ENCODE results near the gene TRIM9. TPM values are rescaled to one million over a fixed set of nuclear protein-coding genes. Genes with fewer than 3 reads are reported as not detected.

The TRIM9 gene
- total and polyA plus RNA-seq, 2 donors (not counting 1 experiment from before 2014, with no cell fraction given): 0.10 to 0.50 TPM

GRCh38 chr14:51035611-51036192 is 59.2 kb downstream of the TRIM9 start:
- Histone ChIP-seq H3K4me1 (ENCODE audit: control insufficient read depth, extremely low read depth, insufficient read depth, low read length) (no peaks in the 10 kb centered on the region), H3K27ac (ENCODE audit: insufficient read depth, low read length) (no peak overlapping the region), H4K20me1 (ENCODE audit: control insufficient read depth, extremely low read depth, insufficient read depth, low read length) (no peaks in the 10 kb centered on the region), H3K9me3 (ENCODE audit: control insufficient read depth, insufficient read depth, low read depth, low read length) (no peaks in the 10 kb centered on the region), H3K79me2 (ENCODE audit: control insufficient read depth, insufficient read depth, low read length) (no peaks in the 10 kb centered on the region), H2AFZ (ENCODE audit: low read length) (no peak overlapping the region), H3K4me3 (replicated peaks in 1 of 4; ENCODE audit: control extremely low read depth in 1 of 4, insufficient read depth in 1 of 4, low read depth in 3 of 4, low read length in 4 of 4) (no peak overlapping the region), H3K36me3 (ENCODE audit: control insufficient read depth, insufficient read depth, low read length) (no peaks in the 10 kb centered on the region), H3K4me2 (ENCODE audit: extremely low read depth, insufficient read depth, low read length) (no peak overlapping the region), H3K9ac (ENCODE audit: insufficient read depth, low read length) (no peak overlapping the region), H3K27me3 (ENCODE audit: control insufficient read depth, insufficient read depth, low read length) (peaks cover 4% of the 10 kb centered on the region)
- TF ChIP-seq, protein P1, sequence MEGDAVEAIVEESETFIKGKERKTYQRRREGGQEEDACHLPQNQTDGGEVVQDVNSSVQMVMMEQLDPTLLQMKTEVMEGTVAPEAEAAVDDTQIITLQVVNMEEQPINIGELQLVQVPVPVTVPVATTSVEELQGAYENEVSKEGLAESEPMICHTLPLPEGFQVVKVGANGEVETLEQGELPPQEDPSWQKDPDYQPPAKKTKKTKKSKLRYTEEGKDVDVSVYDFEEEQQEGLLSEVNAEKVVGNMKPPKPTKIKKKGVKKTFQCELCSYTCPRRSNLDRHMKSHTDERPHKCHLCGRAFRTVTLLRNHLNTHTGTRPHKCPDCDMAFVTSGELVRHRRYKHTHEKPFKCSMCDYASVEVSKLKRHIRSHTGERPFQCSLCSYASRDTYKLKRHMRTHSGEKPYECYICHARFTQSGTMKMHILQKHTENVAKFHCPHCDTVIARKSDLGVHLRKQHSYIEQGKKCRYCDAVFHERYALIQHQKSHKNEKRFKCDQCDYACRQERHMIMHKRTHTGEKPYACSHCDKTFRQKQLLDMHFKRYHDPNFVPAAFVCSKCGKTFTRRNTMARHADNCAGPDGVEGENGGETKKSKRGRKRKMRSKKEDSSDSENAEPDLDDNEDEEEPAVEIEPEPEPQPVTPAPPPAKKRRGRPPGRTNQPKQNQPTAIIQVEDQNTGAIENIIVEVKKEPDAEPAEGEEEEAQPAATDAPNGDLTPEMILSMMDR (conservative IDR thresholded peaks at IDR 0.05 in 1 of 2, IDR thresholded peaks at IDR 0.05 in 1 of 2; ENCODE audit: low read depth in 1 of 2, low read length in 2 of 2): no peak
- TF ChIP-seq EZH2 (IDR thresholded peaks at IDR 0.05; ENCODE audit: low read length, missing control alignments): no peak
- peak in 1 of 2 donors; percentile 26 for DNase-seq (ENCODE audit: low read depth in 2 of 2)

- H3K4me2 ChIP-seq (ENCODE audit: extremely low read depth, insufficient read depth, low read length): no peak overlapping the region
- no peak overlapping the region for H3K9ac ChIP-seq (ENCODE audit: insufficient read depth, low read length)
- H3K27ac ChIP-seq (ENCODE audit: insufficient read depth, low read length): no peak overlapping the region
- H3K79me2 ChIP-seq (ENCODE audit: control insufficient read depth, insufficient read depth, low read length): no peaks in the 10 kb centered on the region
- no peaks in the 10 kb centered on the region for H3K27me3 ChIP-seq (ENCODE audit: control insufficient read depth, insufficient read depth, low read length)
- no peak overlapping the region for H2AFZ ChIP-seq (ENCODE audit: low read length)
- H3K36me3 ChIP-seq (ENCODE audit: control insufficient read depth, insufficient read depth, low read length): no peaks in the 10 kb centered on the region
- no peak overlapping the region for H3K4me3 ChIP-seq (replicated peaks in 1 of 4; ENCODE audit: control extremely low read depth in 1 of 4, insufficient read depth in 1 of 4, low read depth in 3 of 4, low read length in 4 of 4)
- H4K20me1 ChIP-seq (ENCODE audit: control insufficient read depth, extremely low read depth, insufficient read depth, low read length): no peaks in the 10 kb centered on the region
- H3K9me3 ChIP-seq (ENCODE audit: control insufficient read depth, insufficient read depth, low read depth, low read length): no peaks in the 10 kb centered on the region
- H3K4me1 ChIP-seq (ENCODE audit: control insufficient read depth, extremely low read depth, insufficient read depth, low read length): no peaks in the 10 kb centered on the region
- no peak for TF ChIP-seq EZH2 (IDR thresholded peaks at IDR 0.05; ENCODE audit: low read length, missing control alignments)
- peak; percentile 23 to 46 for DNase-seq (ENCODE audit: low read depth in 2 of 2)
Observed at GRCh38 chr14:51028851-51029754, 65.8 kb downstream of the TRIM9 start.

- Histone ChIP-seq H3K4me2 (ENCODE audit: extremely low read depth, insufficient read depth, low read length) (no peak overlapping the region), H3K27me3 (ENCODE audit: control insufficient read depth, insufficient read depth, low read length) (no peaks in the 10 kb centered on the region), H3K27ac (ENCODE audit: insufficient read depth, low read length) (no peak overlapping the region), H3K4me3 (replicated peaks in 1 of 4; ENCODE audit: control extremely low read depth in 1 of 4, insufficient read depth in 1 of 4, low read depth in 3 of 4, low read length in 4 of 4) (no peak overlapping the region), H3K9ac (ENCODE audit: insufficient read depth, low read length) (no peak overlapping the region), H3K4me1 (ENCODE audit: control insufficient read depth, extremely low read depth, insufficient read depth, low read length) (no peaks in the 10 kb centered on the region), H3K36me3 (ENCODE audit: control insufficient read depth, insufficient read depth, low read length) (no peaks in the 10 kb centered on the region), H3K79me2 (ENCODE audit: control insufficient read depth, insufficient read depth, low read length) (no peaks in the 10 kb centered on the region), H2AFZ (ENCODE audit: low read length) (no peak overlapping the region), H4K20me1 (ENCODE audit: control insufficient read depth, extremely low read depth, insufficient read depth, low read length) (no peaks in the 10 kb centered on the region), H3K9me3 (ENCODE audit: control insufficient read depth, insufficient read depth, low read depth, low read length) (no peaks in the 10 kb centered on the region)
- TF ChIP-seq EZH2 (IDR thresholded peaks at IDR 0.05; ENCODE audit: low read length, missing control alignments): no peak
- TF ChIP-seq, protein P1 (conservative IDR thresholded peaks at IDR 0.05 in 1 of 2, IDR thresholded peaks at IDR 0.05 in 1 of 2; ENCODE audit: low read depth in 1 of 2, low read length in 2 of 2): no peak
- DNase-seq (ENCODE audit: low read depth in 2 of 2): no peak
Observed at GRCh38 chr14:51028361-51028760, 66.5 kb downstream of the TRIM9 start.
